GM04504 (cell line): ENCODE results near the gene MOAP1.
"Not testable (repeated sequence)": the region's sequence is repeated elsewhere in the genome, so short reads cannot be mapped to it uniquely, and the experiment has no call there.

Source experiments
- DNase-seq: peaks from one replicate; pipeline ENCODE4 v3.0.0-alpha.2; 2012; ENCODE audit warnings: low read depth

Gene MOAP1

DNA sequence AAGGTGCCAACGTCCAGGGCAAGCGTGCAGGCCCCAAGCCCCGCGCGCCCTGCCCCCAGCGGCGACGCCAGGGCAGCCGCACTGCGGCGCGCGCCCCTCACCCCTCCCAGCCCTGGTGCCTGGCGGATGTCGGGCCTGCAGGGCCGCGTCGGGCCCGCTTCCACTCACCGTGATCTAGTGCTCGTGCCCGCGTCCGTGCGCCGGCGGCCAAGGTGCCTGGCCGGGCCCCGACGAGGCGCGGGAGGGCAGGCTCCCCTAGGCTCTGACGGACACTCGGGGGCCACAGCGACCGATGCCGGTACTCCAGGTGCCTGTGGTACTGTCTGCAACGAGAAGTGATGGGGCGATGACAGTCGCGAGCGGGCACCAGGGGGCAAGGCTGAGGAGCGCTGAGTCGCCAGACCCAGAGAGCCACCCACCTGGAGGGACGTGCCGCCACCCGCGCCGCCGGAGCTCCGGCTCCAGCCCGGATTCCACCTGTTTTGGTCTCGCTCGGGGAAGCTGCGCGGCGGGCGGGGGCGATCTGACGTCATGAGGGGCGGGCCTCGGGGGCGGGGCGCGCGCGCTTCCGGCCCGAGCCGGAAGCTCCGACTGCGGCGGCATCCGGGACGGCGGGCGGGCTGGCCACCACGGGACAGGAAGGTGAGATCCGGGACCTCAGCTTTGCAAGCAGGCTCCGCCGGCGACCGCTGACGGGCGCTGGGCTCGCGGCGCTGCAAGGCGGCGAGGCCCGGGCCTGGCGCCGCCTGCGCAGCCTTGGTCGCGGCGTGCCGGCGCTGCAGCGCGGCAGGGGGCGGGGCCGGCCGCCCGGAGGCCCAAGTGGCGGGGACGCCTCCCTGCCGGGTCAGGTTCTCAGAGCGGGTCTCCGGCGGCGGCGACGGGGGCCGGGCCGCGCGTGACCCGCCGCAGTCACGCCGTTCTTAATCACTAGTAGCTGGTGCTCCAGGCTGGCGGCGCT, at the start of gene MOAP1, which contains the start of gene LYSET:
MOAP1 (minus strand) TSS at position 507 of the 958 bp plus-strand sequence. CDS start 655 bp downstream, outside the sequence.
LYSET (plus strand) TSS at position 927 of the 958 bp plus-strand sequence. CDS start 89 bp downstream, outside the sequence.
- peak; percentile 50 for DNase-seq

GRCh38 chr14:93233078-93233477, 48.4 kb upstream of the MOAP1 start:
- DNase-seq, result not testable (repeated sequence)

DNA sequence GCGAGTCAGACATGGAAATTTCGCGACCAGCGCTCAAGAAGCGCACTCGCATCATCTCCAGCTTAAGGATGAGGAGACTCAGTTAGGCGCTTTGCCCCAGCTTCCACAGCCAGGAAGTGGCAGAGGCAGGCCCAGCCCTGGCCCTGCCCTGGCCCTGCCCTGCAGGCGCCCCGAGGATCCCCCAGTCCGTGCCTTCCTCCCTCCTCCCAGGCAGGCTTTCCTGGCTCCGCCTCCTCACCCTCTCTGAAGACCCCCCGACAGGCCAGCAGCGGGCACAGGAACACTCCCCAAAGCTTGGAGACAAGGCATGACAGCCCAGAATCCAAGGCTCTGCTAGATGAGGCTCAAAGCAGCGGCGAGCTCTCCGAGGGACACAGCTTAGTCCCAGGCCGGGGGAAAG, 47.5 kb upstream of the MOAP1 start:
- DNase-seq, result no peak

GRCh38 chr14:93231129-93231979, 46.7 kb upstream of the MOAP1 start:
- DNase-seq, result no peak

- DNase-seq, result no peak
Measured at GRCh38 chr14:93230539-93230938, 45.8 kb upstream of the MOAP1 start.

GRCh38 chr14:93228550-93228949, 43.9 kb upstream of the MOAP1 start:
- DNase-seq, result no peak

- no peak for DNase-seq
Measured at GRCh38 chr14:93223565-93223964, 38.9 kb upstream of the MOAP1 start.

DNA sequence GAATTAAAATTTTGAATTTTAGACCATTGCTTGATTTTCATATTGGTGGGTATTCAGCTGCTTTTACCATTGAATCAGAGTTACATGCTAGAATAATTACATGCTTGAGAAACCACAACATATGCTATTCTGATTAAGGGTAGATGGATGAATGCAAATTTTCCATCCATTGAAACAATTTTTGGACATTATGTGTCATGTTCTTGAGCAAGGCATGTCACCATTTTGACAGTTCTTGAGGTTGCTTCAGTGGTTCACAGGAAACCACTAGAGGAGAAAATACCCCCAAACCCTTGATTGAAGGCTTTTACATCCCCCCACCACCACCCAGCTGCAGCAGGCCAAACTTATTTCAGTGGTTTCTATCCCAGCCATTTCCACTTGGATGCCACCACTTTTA, 35.8 kb upstream of the MOAP1 start:
- no peak for DNase-seq

DNA sequence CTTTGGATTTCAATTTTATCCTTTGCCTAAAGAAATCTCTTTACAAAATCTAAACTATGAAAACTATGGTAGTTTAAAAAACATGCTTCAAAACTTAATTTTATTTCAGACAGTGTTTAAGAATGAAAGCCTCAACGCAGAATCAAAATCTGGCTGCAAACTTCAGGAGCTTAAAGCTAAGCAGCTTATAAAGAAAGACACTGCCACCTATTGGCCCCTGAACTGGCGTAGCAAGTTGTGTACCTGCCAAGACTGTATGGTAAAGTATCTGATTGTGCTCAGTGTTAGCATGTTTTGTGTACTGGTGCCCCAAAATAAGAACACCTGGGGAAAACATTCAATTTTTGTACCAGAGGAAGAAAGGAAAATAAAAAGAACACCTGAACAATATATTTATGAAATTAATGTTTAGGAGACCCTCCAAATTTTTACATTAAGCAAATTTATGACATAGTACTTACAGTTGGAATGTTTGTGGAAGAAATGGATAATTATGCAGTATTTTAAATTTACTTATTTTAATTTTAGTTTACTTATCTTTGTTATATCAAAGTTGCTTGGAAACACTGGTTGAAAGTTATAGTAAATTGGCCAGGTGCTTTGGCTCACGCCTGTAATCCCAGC, 34.5 kb upstream of the MOAP1 start:
- DNase-seq, result no peak

DNA sequence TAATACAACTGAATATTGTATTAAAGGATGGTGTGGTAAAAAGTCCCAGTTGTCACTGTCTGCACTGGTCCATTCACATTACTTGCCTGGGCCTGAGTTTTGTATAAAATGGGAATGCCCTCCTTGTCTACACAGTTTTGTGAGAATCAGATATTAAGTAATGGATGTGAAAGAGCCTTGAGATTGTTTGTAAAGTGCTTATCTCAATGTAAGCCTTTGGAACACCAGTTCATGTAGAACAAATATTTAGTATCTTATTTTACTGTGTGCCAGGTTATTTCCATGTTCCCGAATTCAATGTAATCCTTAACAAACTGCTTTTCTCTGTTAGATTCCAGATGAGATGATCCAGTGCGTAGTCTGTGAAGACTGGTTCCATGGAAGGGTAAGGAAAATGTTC, 29.9 kb upstream of the MOAP1 start:
- no peak for DNase-seq

- DNase-seq, result no peak
Measured at GRCh38 chr14:93212432-93212831, 27.7 kb upstream of the MOAP1 start.

DNA sequence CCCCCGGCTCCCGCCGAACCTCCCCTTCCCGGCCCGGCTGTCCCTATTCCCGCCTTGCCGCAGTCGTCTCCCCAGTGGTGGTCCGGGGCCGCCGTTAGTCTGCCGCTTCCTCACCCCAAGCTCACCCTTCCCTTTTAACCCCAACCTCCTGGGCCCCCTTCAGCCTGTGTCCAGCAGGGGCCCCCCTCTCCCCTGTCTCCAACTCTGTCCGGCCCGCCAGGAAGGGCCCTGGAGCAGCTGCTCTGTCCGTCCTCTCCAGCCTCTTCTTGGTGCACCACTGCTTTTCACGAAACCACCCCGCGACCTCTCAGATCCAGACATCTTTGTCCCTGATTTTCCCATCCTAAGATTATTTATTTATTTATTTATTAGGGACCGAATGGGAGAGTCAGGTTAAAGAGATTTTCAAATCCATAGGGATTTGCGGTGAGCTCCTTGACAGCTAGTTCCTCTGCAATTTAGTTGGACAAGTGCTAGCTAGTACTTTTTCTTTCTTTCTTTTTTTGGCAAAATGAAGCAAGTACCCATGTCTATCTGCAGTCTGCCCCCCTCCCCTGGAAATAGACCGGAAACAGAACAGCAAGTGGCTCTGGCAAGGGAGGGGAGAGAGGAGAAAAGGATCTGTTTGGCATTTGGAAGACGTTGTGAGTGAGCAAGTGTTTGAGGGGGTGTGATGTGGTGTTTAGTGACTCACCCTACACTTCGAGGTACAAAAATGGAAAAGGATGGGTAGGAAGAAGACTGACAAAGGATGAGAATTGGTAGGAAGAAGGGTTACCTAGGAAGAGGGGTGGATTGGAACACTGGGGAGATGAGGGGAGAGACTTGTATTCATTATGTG, 23.0 kb upstream of the MOAP1 start:
- no peak for DNase-seq

DNA sequence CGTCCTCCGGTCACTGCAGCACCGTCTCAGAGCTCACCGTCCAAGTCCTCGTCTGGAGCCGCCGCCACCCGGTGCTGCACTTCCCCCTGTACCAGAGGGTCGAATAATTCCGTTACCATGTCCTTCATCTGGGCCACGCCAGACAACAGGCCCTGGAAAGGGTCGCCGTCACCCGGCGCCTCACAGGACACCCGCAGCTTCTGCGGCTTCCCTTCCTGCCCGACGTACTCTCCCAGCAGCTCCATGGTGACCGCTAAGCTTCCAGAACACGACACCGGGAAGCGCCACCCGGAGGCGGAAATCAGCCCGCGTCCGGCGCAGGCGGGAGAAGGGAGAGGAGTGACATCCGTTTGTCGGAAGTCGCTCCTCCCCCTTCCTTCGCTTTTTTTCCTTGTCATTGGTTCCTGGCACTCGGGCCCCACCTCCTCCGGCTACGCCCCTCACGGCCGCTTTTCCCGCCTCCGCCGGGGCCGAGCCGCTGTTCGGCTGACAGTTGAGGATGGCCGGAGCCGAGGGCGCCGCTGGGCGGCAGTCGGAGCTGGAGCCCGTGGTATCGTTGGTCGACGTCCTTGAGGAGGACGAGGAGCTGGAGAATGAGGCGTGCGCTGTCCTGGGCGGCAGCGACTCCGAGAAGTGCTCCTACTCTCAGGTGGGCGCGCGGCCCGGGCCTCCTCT, 22.2 kb upstream of the MOAP1 start, which contains the start of the genes GON7 and UBR7:
GON7 (minus strand) TSS at position 273 of the 675 bp plus-strand sequence; CDS start at position 245, 28 bp downstream.
UBR7 (plus strand) TSS at position 464 of the 675 bp plus-strand sequence; CDS start at position 500, 36 bp downstream.
- peak; percentile 95 for DNase-seq

DNA sequence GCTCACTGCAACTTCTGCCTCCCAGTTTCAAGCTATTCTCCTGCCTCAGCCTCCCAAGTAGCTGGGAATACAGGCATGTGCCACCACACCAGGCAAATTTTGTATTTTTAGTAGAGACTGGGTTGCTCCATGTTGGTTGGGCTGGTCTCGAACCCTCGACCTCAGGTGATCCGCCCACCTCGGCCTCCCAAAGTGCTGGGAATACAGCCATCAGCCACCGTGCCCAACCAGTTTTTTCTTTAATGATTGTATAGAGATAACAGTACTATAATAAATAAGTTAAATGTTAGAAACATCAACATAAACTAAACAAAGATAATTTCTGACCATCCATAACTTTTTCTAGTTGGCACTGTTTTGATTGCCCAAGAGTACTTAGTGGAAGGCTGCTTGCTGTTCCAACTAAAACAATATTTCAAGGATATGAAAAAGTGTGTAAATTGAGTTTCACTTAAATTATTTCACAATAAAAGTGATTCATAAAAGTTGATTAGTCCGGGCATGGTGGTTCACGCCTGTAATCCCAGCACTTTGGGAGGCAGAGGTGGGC, 16.5 kb upstream of the MOAP1 start:
- DNase-seq, result no peak

DNA sequence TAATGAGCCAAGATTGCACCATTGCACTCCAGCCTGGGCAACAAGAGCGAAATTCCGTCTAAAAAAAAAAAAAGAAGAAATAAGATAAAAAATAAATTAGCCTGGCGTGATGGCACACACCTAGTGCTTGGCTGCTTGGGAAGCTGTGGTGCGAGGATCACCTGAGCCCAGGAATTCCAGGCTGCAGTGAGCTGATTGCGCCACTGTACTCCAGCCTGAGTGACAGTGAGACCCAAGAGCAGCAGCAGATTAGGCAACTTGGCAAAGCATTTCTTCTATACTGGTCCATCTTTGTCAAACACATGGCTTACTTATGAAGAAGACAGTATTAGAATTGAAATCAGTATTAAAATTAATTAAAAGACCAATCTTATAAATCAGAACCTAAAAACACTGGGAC, 15.9 kb upstream of the MOAP1 start:
- DNase-seq, result no peak

DNA sequence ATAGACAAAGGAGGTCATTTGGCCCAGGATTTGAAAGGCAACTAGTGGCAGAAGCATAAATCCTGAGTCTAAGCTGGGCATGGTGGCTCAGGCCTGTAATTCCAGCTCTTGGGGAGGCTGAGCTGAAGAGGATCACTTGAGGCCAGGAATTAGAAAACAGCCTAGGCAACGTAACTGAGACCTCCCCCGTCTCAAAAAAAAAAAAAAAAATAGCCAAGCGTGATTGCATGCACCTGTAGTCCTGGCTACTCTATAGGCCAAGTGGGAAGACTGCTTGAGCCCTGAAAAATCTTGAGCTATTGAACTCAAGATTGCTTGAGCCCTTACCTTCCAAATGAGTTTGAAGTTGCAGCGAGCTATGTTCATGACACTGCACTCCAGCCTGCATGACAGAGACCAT, 14.3 kb upstream of the MOAP1 start:
- DNase-seq, result no peak

GRCh38 chr14:93195316-93195999, 10.8 kb upstream of the MOAP1 start:
- DNase-seq, result no peak

DNA sequence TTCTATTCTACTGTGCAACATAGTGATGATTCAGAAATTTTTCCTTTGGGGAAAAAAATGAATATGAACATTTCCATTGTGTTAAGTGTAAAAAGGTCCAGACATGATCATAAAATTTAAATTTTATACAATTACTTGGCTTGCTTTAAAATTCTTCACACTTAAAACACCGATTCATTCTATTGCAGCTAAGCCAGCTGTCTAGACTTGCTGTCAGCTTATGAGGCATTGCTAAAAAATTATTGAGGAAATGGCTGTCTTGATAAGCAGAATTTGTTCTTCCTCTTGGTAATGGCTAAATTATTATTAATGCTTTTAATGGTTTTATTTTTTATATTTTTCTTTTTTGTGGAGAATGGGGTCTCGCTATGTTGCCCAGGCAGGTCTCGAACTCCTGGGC, 2.3 kb upstream of the MOAP1 start:
- DNase-seq, result no peak

- no peak for DNase-seq
Measured at GRCh38 chr14:93186466-93186865, 1.8 kb upstream of the MOAP1 start.

DNA sequence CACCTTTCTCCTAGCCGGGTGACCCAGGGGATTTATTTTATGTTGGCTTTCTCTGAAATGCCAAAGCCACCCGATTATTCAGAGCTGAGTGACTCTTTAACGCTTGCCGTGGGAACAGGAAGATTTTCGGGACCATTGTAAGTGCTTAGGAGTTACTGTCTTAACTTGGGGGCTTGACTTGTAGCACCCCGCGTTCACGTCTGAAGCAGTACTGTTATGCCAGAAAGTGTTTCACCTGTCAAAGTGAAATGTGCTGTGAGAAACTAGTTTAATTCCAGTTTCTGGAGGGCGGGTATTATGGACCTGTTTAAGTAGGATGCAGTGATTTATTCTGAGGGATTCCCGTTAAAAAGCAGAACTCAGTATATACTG, 638 bp upstream of the MOAP1 start:
- no peak for DNase-seq
